Measurements from ENCODE around the gene S1PR2. TPM values are rescaled to one million over a fixed set of nuclear protein-coding genes. Genes with fewer than 3 reads are reported as not detected.

The S1PR2 gene
- total RNA-seq, 4 donors from 2014 or later, result 0.56 to 2.2 (median 1.1) TPM

DNA sequence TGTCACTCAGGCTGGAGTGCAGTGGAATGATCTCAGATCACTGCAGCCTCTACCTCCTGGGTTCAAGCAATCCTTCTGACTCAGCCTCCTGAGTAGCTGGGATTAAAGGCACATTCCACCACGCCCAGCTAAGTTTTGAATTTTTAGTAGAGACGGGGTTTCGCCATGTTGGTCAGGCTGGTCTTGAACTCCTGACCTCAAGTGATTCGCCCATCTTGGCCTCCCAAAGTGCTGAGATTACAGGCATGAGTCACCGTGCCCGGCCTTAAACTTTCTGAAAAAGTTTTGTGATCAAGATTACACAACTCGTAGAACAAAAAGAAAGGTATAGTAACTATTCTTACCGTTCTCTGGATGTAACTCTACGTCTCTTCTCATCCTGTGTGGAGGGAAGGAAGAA is 57.6 kb downstream of the S1PR2 start:
- no peaks in the 10 kb centered on the region for H3K4me1 ChIP-seq
- ATAC-seq (no peak), DNase-seq (no peak)
- no peaks in the 10 kb centered on the region for H3K27me3 ChIP-seq
- H3K36me3 ChIP-seq, result peaks cover 0 to 24% of the 10 kb centered on the region in 2 donors
- in situ Hi-C loops (cut with MboI; ENCODE audit: low sequenced_read_pairs in 4 of 4), result no loop called here
- TF ChIP-seq POLR2A (IDR thresholded peaks at IDR 0.05), result no peak
- TF ChIP-seq, protein P1, sequence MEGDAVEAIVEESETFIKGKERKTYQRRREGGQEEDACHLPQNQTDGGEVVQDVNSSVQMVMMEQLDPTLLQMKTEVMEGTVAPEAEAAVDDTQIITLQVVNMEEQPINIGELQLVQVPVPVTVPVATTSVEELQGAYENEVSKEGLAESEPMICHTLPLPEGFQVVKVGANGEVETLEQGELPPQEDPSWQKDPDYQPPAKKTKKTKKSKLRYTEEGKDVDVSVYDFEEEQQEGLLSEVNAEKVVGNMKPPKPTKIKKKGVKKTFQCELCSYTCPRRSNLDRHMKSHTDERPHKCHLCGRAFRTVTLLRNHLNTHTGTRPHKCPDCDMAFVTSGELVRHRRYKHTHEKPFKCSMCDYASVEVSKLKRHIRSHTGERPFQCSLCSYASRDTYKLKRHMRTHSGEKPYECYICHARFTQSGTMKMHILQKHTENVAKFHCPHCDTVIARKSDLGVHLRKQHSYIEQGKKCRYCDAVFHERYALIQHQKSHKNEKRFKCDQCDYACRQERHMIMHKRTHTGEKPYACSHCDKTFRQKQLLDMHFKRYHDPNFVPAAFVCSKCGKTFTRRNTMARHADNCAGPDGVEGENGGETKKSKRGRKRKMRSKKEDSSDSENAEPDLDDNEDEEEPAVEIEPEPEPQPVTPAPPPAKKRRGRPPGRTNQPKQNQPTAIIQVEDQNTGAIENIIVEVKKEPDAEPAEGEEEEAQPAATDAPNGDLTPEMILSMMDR (IDR thresholded peaks at IDR 0.05 in 4 of 5, conservative IDR thresholded peaks at IDR 0.05 in 1 of 5), result no peak
- intact Hi-C loops (cut with DNase I; ENCODE audit: low total_unique reads), result no loop called here
- no peaks in the 10 kb centered on the region for H3K9me3 ChIP-seq
- no peak overlapping the region for H3K27ac ChIP-seq
- H3K4me3 ChIP-seq, result no peak overlapping the region

Small RNA genes within 50 kb of the gene (microRNA-seq; reads per million reads assigned to microRNA genes)
- gene MIR4322 (ENCODE audit: borderline replicate concordance in 2 of 2), result 0 reads per million in 2 donors

Other genes starting within 250 kb of the S1PR2 start
- 1 to 10 TPM; 5.7 to 9.8 (median 6.6) TPM for gene COL5A3, start 220.8 kb downstream of the S1PR2 start, total RNA-seq
- gene RDH8, start 217.8 kb downstream of the S1PR2 start, total RNA-seq, result not detected
- 10 to 100 TPM in 1 of 4 donors, 1 to 10 TPM in 3; 2.2 to 11.2 (median 2.8) TPM for gene SHFL, start 145.0 kb downstream of the S1PR2 start, total RNA-seq
- gene ANGPTL6, start 128.7 kb downstream of the S1PR2 start, total RNA-seq, result 1 to 10 TPM in 1 of 4 donors, not detected in 3; 4.0 TPM
- gene PPAN, start 125.0 kb downstream of the S1PR2 start, total RNA-seq, result 10 to 100 TPM; 30.5 to 42.3 (median 36.7) TPM
- 1 to 10 TPM in 3 of 4 donors, not detected in 1; 2.4 to 4.3 (median 3.9) TPM for gene P2RY11, start 119.6 kb downstream of the S1PR2 start, total RNA-seq
- gene EIF3G, start 111.4 kb downstream of the S1PR2 start, total RNA-seq, result 100 to 1,000 TPM; 321 to 516 (median 354) TPM
- gene DNMT1, start 36.4 kb downstream of the S1PR2 start, total RNA-seq, result 10 to 100 TPM; 11.5 to 43.0 (median 17.7) TPM
- gene MRPL4, start 20.9 kb upstream of the S1PR2 start, total RNA-seq, result 100 to 1,000 TPM in 1 of 4 donors, 10 to 100 TPM in 3; 68.3 to 112 (median 84.4) TPM
- 10 to 100 TPM in 1 of 4 donors, 1 to 10 TPM in 3; 5.0 to 10.5 (median 7.7) TPM for gene ICAM1, start 39.8 kb upstream of the S1PR2 start, total RNA-seq
- gene ICAM4, start 55.6 kb upstream of the S1PR2 start, total RNA-seq, result not detected
- not detected for gene ICAM5, start 58.6 kb upstream of the S1PR2 start, total RNA-seq
- gene ZGLP1, start 78.5 kb upstream of the S1PR2 start, total RNA-seq, result 1 to 10 TPM in 1 of 4 donors, under 1 TPM in 1, not detected in 2; 0.80 to 3.1 TPM
- 10 to 100 TPM in 3 of 4 donors, 1 to 10 TPM in 1; 9.1 to 32.0 (median 21.9) TPM for gene FDX2, start 84.7 kb upstream of the S1PR2 start, total RNA-seq
- 10 to 100 TPM; 10.0 to 15.9 (median 11.8) TPM for gene RAVER1, start 102.2 kb upstream of the S1PR2 start, total RNA-seq
- 1 to 10 TPM; 2.0 to 5.0 (median 3.2) TPM for gene ICAM3, start 108.3 kb upstream of the S1PR2 start, total RNA-seq
- 10 to 100 TPM; 32.6 to 58.5 (median 50.9) TPM for gene TYK2, start 149.2 kb upstream of the S1PR2 start, total RNA-seq
- gene CDC37, start 172.2 kb upstream of the S1PR2 start, total RNA-seq, result 100 to 1,000 TPM; 133 to 189 (median 163) TPM
- gene PDE4A, start 189.2 kb upstream of the S1PR2 start, total RNA-seq, result 10 to 100 TPM in 1 of 4 donors, 1 to 10 TPM in 3; 6.4 to 10.1 (median 8.4) TPM